ENCODE results near the gene ARPC5L.

GRCh38 chr9:124913378-124913777 lies 51.4 kb downstream of the ARPC5L start:
- TF ChIP-seq CTCF (IDR thresholded peaks at IDR 0.05) = no peak
- TF ChIP-seq POLR2A (IDR thresholded peaks at IDR 0.05) = no peak

All from upper lobe of left lung (tissue), 4 donors.